ENCODE results near the gene INPP4B.

Gene INPP4B

GRCh38 chr4:142721187-142721586, 124.9 kb downstream of the INPP4B start:
- DNase-seq, result no peak

DNA sequence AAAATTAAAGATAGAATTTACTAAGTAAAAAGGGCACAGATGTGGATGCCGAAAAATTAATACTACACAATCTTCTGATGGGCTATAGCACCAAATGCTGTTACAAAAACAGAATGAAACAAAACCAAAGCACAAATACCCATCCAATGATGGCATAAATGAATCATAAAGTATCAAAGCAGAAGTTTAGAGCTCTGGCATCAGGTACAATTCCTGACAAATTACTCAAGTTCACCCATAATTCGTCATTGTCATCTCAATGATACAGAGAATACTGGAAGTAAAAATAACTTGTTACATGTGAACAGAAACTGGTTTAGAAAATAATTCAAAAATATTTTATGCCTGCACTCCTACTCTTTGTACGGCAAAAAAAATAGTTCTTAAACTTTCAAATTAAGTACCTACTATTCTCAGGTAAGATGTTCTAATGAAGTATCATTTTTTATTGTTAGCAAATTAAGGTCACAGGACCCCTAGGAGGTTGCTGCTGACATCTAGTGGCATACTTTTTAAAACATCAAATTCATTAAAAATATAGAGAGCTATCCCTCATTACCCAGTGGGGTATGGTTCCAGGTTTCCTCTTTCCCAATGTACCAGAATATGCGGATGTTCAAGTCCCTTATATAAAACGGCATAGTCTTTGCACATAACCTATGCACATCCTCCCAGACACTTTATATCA, 126.1 kb downstream of the INPP4B start:
- DNase-seq, result peak; percentile 23

DNA sequence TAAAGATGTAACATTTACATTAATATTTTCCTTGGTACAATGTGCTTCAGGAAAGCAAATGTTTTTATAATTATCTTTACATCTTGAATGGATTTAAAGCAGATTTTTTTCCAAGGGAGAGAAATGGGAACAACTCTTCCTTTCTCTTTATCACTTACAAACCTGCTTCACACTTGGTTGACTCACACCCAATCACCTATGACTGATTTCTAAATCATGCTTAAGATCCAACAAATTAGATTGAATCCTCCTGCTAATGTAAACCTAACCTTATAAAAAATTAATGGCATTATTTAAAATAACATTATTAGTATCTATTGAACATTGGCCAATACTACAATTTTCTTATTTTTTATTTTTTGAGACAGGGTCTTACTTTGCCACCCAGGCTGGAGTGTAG, 127.1 kb downstream of the INPP4B start:
- DNase-seq, result no peak

DNA sequence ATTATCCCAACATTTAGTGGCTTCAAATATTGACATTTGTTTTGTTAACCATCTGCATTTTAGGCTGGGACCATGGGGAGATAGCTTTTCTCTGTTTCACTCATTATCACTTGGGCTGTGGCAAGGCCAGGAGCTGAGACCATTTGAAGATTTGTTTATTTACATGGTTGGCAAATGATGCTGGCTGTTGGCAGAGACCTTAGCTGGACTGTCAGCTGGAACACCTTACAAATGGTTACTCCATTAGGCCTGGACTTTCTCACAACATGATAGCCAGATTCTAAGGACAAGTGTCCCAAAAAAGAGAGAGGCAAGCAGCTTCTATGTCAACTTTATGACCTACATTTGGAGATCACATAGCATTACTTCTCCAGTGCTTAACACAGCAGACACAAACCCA, 130.4 kb downstream of the INPP4B start:
- DNase-seq, result no peak

- DNase-seq, result no peak
These were observed 132.6 kb downstream of the INPP4B start for GRCh38 chr4:142713282-142714030.

GRCh38 chr4:142708231-142708630, 137.9 kb downstream of the INPP4B start:
- DNase-seq, result no peak

DNA sequence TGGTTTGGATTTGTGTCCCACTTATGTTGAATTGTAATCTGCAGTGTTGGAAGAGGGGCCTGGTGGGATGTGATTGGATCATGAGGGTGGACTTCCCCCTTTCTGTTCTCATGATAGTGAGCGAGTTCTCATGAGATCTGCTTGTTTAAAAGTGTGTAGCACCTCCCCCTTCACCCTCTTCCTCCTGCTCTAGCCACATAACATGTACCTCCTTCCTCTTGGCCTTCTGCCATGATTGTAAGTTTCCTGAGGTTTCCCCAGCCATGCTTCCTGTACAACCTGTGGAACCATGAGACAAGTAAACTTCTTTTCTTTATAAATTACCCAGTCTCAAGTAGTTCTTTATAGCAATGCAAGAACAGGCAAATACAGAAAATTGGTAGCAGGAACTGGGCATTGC, 138.7 kb downstream of the INPP4B start:
- peak; percentile 21 for DNase-seq

GRCh38 chr4:142706381-142706780, 139.7 kb downstream of the INPP4B start:
- DNase-seq, result no peak

DNA sequence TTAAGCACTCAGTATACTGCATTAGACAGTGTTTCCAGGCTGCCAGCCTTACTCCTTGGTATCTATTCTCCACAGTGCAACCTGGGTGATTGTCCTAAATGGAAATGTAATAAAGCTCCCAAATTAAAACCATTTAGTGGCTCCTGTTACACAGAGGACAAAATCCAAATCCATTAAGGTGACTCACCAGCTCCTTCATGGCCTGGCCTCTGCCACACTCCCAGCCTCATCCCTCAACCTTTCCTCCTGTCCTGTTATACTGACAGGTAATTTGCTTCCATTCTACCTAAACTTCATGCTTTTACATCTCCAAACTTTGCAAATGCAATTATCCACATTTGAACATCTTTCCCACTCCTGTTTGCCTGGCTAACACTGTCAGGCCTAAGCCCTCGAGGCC, 140.3 kb downstream of the INPP4B start:
- DNase-seq, result no peak

GRCh38 chr4:142703694-142704309, 142.3 kb downstream of the INPP4B start:
- DNase-seq, result peak; percentile 41

GRCh38 chr4:142701017-142701416, 145.1 kb downstream of the INPP4B start:
- peak; percentile 4 for DNase-seq

GRCh38 chr4:142700531-142700930, 145.6 kb downstream of the INPP4B start:
- no peak for DNase-seq

DNA sequence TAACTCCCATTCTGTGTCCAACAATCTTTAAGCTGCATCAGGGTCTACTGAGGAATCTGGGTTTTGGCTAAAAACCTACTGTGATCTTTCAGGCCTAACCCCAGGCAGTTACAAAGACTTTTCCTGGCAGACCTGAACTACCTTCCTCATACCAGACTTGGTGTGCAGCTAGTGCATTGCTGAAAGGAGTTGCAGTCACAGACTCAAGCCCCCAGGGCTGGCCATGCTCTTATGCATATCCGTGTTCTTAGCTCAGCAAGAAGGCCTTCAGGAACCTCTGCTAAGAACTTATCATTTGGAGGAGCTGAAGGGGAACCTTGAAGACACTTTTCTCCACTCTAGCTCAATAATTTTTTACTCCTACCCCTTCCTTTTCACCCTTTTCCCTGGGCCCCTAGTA, 147.5 kb downstream of the INPP4B start:
- peak; percentile 25 for DNase-seq

DNA sequence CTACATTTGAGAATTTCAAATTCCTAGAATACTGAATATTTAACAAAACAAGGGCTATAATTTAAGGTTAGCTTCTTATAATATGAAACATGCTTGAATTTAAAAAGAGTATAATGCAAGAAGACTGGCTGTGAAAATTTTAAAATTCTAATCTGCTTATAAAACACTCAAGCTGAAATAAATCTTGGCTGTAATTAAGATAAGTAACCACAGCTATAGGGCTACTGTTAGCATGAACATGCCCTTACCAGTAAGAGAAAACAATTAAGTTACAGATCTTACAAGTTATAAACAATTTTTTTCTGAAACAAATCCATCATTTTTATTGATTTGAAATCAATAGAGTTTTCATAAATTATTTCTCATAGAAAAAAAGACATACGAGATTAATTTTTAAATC, 148.2 kb downstream of the INPP4B start:
- DNase-seq, result no peak

DNA sequence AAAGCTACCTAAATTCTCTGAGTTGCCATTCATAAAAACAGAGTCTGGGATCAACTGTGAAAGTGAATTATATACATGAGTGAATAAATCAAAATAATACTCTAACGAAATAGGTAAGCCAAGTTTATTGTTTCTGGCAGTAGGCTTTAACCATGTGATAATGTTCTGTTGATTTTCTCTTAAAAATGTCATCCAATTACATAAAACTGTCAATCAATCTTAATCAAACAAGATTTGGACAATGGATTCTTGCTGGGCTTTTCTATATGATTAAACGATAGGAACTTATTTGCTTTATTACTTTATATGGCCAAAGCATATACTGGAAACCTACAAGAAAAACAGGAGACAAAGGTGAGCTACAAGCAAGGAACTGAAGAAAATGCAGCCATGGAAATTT, 148.8 kb downstream of the INPP4B start:
- no peak for DNase-seq

DNA sequence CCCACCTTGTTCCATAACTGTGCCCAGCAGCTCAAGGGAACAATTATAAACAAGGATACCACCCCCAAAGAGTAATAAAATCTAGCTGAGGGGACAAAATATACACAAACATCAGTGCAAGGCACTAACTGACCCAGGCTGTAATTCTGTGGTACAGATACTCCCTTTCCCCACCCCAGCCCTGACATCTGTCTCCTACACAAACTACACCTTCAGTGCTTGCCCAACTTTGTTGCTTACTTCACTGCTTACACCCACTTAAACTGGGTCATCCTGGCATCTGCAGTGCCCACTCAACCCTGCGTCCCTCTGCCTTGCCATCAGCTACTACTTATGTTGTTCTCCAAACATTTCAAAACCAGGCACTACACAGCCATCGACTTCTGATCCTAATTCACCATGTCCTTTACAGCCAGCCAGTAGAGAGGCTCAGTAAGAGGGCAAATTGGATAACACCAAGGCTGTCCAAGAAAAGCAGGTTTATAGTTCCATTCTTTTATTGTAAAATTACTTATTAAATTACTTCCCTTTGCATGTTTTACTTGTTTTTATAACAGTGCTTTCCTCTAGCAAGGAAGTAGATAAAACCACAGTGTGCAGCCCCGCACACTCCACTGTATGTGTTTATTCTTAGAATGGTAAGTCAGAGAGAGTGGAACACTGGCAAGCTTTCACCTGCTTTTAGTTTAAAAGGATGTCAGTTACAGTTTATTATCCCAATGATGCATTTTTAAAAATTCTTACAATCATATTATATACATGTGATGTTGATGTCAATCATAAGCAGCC, 149.6 kb downstream of the INPP4B start:
- peak; percentile 58 for DNase-seq

DNA sequence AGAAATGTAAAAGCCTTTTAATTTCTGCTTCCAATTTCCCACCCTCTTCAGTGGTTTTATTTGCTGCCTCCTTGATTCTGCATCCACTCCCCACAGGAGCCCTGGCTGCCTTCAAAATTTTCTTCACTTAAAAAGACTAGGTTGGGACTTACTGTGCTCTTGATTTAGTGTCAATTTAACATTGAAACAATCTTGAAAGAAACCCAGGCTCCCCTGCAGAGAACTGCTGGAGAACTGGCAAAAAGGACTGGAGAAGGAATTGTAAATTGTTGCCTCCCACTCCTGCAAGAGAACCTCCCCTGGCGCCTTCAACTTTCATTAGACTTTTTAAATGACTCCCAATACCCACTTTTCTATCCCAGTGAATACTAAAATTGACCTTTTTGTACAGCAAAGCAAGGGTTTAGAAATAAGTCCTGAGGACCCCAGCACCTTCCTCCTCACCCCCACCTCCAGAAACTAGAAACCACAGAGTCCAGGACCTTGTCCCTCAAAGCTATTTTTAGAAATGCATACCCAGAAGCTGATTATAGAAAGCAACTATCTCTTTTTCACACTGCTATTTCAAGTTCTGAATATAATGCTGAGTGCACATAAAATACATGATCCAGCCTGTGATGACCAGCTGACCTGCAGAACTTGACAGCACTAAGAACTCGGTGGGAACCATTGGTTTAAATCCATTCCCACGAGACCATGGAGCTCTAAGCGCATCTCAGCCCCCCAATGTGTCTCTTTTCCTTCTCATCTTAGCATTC, 155.5 kb downstream of the INPP4B start:
- no peak for DNase-seq

DNA sequence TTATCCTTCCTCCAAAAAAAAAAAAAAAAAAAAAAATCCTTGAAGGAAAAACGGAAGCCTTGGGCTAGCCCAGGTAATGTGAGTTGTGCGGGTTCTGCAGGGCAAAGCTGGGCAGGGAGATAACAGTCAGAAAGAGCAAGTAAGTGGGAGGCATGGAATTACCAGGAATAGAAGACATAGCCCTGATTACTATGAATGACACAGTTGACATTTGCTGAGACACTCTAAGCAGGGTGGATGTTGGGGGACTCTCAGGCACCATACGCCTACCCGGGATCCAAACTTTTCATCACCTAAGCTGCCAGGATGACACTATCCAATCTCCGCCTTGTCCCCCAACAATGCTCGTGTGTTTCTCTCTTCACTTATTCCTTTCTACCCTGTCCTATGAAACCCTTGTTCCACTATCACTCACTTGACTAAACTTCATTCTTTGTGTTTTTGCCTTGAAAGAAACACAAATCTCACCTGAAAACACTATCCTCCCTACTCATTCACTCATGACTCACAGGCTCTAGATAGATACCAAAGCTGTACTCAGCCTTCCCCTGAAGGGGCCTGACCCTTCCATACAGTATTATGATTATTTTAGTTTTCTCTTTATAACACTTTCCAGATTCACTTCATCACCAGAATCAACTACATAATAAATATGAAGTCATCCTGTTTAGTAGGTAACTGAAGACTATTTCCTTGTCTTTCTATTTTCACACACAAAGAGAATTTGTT, 158.4 kb downstream of the INPP4B start:
- no peak for DNase-seq

- no peak for DNase-seq
These were observed 160.0 kb downstream of the INPP4B start for GRCh38 chr4:142686081-142686480.

- no peak for DNase-seq
These were observed 162.1 kb downstream of the INPP4B start for GRCh38 chr4:142683997-142684396.

GRCh38 chr4:142683503-142683902, 162.6 kb downstream of the INPP4B start:
- no peak for DNase-seq

- no peak for DNase-seq
These were observed 174.6 kb downstream of the INPP4B start for GRCh38 chr4:142671516-142671915.

Data from CD4-positive, alpha-beta T cell treated with Interleukin-6 for 4 hours (primary cell).